Measurements from ENCODE around the gene C3orf18.
A peak's percentile ranks its signal among the peaks of the same experiment; 100 is the strongest.
"Not testable (repeated sequence)": the region's sequence is repeated elsewhere in the genome, so short reads cannot be mapped to it uniquely, and the experiment has no call there.

C3orf18 gene

GRCh38 chr3:50523279-50523811, 44.2 kb downstream of the C3orf18 start:
- DNase-seq (ENCODE audit: low spot score) = peak; percentile 81

GRCh38 chr3:50521572-50521971, 46.0 kb downstream of the C3orf18 start:
- no peak for DNase-seq (ENCODE audit: low spot score)

- no peak for DNase-seq (ENCODE audit: low spot score)
Measured at GRCh38 chr3:50520849-50521248, 46.7 kb downstream of the C3orf18 start.

- DNase-seq (ENCODE audit: low spot score) = peak; percentile 83
Measured at GRCh38 chr3:50519471-50520089, 48.0 kb downstream of the C3orf18 start.

- DNase-seq (ENCODE audit: low spot score) = no peak
Measured at GRCh38 chr3:50518436-50518835, 49.1 kb downstream of the C3orf18 start.

GRCh38 chr3:50517721-50518206, 49.8 kb downstream of the C3orf18 start:
- no peak for DNase-seq (ENCODE audit: low spot score)

- DNase-seq (ENCODE audit: low spot score) = no peak
Measured at GRCh38 chr3:50516440-50516871, 51.1 kb downstream of the C3orf18 start.

- peak; percentile 84 for DNase-seq (ENCODE audit: low spot score)
Measured at GRCh38 chr3:50515565-50516439, 51.7 kb downstream of the C3orf18 start.

- not testable (repeated sequence) for DNase-seq (ENCODE audit: low spot score)
Measured at GRCh38 chr3:50512908-50513307, 54.6 kb downstream of the C3orf18 start.

- peak; percentile 51 for DNase-seq (ENCODE audit: low spot score)
Measured at GRCh38 chr3:50512131-50512530, 55.4 kb downstream of the C3orf18 start.

GRCh38 chr3:50510325-50510724, 57.2 kb downstream of the C3orf18 start:
- no peak for DNase-seq (ENCODE audit: low spot score)

GRCh38 chr3:50509715-50510114, 57.8 kb downstream of the C3orf18 start:
- no peak for DNase-seq (ENCODE audit: low spot score)

GRCh38 chr3:50508821-50509220, 58.7 kb downstream of the C3orf18 start:
- DNase-seq (ENCODE audit: low spot score) = no peak

Measured in D341Med (cell line).